HG03439 (cell line): ENCODE measurements around the gene ACTN4.
"Not testable (repeated sequence)": the region's sequence is repeated elsewhere in the genome, so short reads cannot be mapped to it uniquely, and the experiment has no call there.

Experiments used
- ATAC-seq: cut with Tn5 transposase; IDR thresholded peaks from one replicate; pipeline ENCODE4 v1.9.1; 2021; ENCODE audit warnings: mild to moderate bottlenecking, moderate library complexity; ENCODE audit not compliant: unreplicated experiment

Gene ACTN4

DNA sequence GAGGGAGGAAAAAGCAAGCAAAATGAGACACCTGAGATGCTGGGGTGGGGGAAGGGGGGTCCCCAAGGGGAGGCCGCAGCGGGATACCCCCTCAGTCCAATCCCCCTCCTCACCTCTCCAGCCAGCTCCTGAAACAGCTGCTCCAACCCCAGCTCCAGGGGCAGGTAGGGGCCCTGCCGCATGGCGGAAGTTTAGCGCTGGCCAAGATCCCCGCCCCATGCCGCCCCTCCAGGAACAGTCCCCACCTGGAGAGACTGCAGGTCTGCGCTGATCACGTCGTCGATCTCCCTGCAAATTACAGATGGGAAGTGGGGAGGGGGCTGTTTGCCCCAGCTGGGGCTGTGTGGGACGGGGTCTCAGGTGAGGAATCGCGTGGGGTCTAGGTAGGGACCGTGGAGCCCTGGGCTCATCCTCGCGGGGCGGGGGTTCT, 87.8 kb downstream of the ACTN4 start:
- ATAC-seq = no peak

DNA sequence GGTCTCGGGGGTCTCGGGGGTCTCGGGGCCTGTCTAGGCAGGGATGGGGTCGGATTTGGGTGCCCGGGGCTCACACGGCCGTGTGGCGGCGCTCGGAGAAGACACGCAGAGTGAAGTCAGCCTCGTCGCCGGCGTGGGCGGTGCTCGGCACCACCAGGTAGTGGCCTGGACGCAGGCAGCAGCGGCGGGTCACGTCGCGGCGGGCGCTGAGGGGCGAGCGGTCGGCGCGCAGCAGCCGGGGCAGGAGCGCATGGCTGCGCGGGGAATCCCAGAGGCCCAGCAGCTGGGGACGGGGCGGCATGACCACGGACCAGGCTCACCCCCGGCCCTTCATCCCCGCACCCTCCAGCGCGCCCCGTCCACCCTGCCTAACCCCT, 88.6 kb downstream of the ACTN4 start:
- ATAC-seq = no peak

DNA sequence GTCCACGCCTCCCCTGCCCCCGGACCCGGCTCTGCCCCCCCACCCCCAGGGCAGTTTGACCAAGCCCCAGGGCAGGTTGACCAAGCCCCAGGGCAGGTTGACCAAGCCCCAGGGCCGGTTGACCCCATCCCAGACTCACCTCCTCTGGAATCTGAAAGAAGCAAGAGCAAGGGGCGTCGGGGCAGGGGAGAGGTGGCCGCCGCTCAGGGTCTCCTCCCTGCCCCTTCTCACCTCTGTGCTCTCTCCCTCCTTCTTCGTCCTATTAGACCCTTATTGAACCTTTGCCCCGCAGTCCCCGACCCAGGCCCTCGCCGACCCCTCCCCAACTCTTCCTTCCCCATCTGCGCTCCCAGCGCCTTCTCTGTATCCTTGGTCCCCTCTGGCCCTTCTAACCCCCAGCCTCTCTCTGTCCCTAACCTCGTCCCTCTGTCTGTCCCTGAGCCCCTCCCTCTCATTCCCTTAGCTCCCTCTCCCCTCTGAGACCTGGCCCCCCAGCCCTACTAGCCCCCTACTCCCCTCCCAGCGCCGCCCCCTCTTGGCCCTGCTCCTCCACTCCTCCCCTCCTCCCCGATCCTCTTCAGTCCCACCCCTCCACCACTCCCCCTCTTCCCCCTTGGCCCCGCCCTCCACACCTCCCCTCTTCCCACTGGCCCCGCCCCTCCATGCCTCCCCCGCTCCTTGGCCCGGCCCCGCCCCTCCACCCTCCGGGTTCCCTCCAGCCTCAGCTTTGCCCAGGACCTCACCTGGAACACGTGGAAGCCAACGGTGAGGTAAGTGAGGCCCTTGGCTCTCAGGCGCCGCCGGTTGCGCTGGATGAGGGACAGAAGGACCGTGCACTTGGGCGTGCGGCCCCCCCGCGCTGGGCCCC, 89.2 kb downstream of the ACTN4 start:
- ATAC-seq = no peak

DNA sequence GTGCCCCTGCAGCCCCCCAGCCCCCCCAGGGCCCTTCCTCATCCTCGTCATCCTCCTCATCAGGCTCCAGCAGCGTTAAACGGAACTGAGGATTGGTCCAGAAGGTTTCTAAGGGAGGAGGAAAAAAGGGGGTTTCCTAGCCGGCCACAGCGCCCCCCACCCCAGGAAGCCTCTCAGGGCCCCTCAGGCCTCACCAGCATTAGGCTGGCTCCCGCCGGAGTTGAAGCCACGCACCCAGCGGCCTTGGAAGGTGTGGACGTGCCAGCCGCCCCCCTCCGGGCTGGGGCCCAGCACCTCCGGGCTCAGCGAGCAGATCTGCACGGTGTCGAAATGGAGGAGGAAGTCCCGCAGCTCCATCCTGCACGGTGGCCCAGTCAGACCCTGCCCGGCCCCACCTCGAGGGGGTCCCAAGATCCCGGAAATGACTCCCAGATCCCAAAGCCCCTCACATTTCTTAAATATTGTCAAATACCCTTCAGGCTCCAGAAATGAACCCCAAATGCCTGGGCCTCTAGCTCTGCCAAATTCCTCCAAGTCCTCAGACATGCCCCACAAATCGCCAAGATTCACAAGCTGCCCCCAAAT, 89.9 kb downstream of the ACTN4 start:
- ATAC-seq = no peak

DNA sequence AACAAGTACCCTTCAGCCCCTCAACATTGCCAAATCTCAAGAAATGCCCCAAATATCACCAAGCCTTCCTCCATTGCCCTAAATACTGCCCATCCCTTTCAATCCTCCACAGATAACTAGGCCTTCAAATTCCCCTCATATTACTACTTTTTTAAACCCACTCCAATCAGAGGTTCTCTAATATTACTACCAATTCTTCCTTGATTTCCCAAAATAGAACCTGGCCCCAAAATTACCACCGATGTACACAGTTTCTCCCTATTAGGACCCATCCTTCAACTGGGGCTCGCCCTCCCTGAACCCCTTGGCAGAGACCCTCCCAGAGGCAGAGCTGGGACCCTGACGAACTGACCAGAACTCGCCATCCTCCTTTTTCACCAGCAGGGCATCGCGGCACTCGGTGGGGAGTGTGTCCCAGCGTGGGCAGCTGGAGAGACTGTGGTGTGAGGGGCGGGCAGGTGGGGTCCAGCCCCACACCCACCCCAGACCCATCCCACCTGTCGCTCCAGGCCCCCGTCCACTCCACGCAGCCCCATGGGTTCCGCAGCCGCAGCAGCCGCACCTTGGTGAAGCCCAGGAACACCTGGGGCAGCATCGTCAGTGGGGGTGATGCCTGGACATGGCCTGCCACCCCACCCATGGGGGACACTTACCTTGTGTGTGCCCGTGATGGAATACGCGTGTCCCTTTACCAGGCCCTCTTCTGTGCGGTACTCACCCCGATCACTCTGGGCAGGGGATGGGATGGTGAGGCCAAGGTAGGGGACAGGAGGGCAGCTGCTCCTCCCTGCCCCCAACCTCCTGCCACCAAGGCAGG, 90.7 kb downstream of the ACTN4 start:
- no peak for ATAC-seq

DNA sequence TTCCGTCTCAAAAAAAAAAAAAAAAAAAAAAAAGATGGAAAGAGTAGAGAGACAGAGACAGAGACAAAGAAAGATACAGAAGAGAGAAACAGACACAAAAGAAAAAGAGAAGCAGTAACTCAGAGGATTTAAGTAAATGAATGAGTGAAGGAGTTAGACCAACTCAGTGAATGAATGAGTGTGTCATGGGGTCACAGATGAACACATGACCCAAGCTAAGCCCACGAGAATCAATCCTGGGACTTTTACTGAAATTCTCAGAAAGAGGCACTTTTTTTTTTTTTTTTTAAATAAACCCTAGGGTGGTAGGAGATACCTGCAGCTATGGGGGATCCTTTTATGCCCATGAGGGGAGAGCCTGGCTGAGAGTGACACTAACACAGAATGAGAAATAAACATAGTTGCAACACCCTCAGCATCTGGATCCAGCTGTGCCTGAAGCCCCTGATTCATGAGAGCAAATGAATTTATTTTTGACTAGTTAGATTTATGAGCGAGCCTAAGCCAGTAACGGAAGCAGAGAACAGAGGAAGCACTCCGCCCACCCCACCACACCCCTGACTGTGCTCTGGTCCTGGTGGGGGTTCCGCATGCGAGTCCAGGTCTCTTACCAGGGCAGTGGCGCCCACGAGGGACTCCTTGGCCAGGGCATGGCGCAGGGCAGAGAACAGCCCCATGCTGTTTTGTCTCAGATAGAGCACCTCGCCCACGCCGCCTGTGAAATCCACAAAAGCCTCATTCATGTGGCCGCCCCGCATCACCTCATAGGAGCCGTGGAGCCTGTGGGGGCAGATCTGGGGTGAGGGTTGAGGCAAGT, 92.2 kb downstream of the ACTN4 start:
- ATAC-seq = no peak

DNA sequence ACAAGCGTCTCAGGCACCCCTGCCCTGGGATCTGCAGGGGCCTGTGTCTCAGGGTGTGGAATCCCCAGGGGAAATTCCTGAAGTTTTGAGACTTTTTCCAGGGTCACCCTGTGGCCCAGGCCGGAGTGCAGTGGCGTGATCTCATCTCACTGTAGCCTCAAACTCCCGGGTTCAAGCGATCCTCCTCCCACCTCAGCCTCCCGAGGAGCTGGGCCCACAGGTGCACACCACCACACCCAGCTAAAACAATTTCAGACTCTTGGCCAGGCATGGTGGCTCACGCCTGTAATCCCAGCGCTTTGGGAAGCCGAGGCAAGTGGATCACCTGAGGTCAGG, 92.8 kb downstream of the ACTN4 start:
- no peak for ATAC-seq

DNA sequence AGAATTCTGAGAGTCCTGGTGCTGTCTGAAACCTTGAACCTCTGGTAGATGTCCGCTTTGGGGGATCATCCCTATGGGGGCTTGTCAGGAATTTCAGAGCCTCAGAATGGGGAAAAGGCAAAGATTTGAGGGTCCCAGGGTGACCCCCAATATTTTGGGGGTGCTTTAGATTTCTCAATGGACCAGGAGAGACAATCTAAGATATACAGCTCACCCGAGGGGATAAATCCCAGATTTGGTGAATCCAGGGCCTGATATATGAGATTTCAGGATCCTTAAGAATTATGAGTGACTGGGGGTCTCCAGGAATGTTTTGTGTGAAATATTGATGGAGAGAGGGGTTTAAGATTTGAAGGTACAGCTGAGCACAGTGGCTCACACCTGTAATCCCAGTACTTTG, 93.5 kb downstream of the ACTN4 start:
- ATAC-seq = no peak

DNA sequence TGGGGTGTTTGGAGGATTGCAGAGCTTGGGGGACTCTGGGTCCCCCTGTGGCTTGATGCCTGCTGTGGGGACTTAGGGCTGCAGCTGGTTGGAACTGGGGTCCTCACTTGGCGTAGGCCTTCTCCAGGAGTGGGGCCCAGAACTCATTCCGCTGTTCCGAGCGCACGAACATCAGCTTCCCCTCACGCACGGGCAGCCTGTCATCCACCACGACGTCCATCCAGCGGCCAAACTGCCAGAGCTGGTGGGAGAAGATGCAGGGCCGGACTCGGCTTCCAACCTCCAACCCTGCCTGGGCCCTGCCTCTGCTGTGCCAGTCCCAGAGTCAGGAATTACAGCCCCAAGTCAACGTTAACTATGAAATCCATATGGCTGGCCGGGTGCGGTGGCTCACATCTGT, 94.2 kb downstream of the ACTN4 start:
- ATAC-seq = no peak

DNA sequence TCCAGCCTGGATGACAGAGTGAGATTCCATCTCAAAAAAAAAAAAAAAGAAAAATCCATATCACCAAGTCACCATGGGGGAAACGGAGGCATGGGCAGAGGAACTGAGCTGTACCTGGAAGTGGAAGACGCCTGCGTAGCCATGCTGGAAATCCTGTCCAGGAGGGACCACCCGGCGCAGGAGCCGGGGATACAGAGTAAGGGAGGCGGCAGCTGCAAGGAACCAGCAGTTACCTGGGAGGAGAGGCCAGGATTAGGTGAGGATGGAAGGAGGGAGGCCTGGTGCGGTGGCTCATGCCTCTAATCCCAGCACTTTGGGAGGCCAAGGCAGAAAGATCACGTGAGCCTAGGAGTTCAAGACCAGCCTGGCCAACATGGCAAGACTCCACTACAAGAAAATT, 94.8 kb downstream of the ACTN4 start:
- ATAC-seq = no peak

DNA sequence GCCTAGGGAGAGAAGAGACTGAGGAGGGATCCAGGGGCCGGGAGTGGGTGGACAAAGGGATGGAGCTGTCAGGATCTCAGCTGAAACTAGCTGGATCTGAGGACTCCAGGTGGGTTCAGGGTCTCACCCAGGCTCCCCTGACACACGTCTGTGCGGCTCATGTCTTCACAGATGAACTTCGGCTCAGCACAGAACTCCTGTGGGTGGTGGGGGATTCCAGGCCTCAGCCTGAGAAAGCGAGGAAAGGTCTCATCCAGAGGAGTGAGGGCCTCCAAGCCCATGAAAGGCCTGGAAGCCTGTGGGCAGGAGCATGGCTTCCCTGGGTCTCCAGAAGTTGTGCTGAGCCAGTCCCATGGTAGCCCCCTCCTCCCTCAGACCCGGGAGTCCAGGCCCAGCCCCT, 95.5 kb downstream of the ACTN4 start:
- no peak for ATAC-seq

DNA sequence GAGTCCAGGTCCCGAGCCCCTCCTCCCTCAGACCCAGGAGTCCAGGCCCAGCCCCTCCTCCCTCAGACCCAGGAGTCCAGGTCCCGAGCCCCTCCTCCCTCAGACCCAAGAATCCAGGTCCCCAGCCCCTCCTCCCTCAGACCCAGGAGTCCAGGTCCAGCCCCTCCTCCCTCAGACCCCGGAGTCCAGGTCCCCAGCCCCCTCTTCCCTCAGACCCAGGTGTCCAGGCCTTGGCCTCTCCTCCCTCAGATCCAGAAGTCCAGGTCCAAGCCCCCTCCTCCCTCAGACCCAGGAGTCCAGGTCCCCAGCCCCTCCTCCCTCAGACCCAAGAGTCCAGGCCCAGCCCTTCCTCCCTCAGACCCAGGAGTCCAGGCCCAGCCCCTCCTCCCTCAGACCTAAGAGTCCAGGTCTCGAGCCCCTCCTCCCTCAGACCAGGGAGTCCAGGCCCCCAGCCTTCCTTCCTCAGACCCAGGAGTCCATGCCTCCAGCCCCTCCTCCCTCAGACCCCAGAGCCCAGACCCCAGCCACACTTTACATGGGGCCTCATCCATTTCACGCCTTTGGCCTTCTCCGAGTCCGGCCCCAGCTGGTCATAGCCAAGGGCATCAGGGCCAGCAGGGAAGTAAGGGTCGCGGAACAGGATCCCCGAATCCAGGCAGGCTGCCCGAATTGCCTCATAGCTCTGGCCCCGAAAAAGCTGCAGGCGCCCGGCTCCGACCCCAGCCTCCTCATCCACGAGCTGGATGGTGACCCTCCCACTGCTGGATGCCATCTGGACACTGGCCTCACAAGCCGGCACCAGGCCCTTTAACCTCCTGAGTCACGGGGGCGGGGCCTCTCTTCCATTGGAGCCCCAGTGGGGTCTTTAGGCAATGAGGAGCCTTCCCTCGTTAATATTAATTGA, 96.2 kb downstream of the ACTN4 start:
- no peak for ATAC-seq

DNA sequence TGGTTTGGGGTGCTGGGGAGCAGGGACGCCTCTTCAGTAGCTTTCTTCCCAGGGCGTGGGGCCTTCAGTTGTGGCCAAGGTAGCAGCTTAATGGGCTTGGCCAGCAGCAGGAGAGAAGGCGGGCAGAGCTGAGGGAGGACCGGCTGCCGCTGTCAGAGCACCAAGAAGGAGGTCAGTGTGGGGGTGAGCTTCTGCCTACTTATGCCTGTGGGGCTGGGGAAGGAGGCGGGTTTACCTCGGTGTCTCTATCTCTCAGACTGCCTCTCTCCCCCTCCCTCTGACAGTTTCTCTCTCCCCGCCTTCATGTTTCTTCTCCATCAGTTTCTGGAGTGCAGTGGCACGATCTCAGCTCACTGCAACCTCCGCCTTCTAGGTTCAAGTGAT, 96.8 kb downstream of the ACTN4 start, which contains the start of gene CAPN12:
TSS of gene CAPN12 (minus strand) at position 177 of the 384 bp plus-strand sequence. CDS start 309 bp downstream, outside the sequence.
- no peak for ATAC-seq

DNA sequence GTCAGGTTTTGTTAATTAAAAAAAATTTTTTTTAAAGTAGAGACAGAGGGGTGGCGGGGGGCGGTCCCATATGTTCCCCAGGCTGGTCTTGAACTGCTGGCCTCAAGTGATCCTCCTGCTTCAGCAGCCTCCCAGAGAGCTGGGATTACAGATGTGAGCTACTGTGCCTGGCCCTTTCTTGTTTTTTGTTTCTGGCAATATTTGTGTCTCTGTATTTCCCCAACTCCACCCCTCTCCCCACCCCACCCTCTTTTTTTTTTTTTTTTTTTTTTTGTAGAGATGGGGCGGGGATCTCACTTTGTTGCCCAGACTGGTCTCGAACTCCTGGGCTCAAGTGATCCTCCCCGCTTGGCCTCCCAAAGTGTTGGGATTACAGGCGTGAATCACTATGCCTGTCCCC, 97.4 kb downstream of the ACTN4 start:
- no peak for ATAC-seq

DNA sequence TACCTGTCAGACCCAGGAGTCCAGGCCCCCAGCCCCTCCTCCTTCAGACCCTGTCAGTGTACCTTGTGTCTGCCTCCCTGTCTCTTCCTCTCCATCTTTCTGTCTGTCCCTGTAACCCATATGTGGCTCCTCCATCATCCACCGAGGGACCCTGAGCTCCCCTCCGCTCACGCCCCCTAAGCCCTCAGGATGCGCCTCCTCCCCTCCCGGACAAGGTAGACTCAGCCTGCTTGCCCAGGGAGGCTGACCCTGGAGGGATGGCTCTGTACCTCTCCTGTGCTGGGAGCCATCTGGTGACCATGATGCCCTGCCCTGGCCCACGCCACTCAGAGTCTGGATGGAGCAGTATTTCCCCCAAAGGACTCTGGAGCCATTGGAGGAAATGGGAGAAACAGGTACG, 97.9 kb downstream of the ACTN4 start:
- ATAC-seq = no peak

DNA sequence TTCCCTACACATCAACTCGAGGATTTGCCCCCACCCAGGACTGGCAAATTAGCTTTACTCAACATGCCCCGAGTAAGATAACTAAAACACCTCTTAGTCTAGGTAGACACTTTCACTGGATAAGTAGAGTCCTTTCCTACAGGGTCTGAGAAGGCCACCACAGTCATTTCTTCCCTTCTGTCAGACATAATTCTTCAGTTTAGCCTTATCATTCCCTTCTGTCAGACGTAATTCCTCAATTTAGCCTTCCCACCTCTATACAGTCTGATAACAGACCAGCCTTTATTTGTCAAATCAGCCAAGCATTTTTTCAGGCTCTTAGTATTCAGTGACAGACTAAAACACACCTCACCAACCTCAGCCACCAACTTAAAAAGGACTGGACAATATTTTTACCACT, 106.3 kb downstream of the ACTN4 start:
- ATAC-seq = not testable (repeated sequence)

DNA sequence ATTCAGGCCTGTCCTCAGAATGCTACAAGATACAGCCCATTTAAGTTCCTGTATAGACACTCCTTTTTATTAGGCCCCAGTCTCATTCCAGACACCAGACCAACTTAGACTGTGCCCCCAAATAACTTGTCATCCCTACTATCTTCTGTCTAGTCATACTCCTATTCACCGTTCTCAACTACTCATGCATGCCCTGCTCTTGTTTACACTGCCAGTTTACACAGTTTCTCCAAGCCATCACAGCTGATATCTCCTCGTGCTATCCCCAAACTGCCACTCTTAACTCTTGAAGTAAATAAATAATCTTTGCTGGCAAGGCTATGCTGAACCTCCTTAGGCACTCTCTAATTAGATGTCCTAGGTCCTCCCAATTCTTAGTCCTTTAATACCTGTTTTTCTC, 106.7 kb downstream of the ACTN4 start:
- not testable (repeated sequence) for ATAC-seq

DNA sequence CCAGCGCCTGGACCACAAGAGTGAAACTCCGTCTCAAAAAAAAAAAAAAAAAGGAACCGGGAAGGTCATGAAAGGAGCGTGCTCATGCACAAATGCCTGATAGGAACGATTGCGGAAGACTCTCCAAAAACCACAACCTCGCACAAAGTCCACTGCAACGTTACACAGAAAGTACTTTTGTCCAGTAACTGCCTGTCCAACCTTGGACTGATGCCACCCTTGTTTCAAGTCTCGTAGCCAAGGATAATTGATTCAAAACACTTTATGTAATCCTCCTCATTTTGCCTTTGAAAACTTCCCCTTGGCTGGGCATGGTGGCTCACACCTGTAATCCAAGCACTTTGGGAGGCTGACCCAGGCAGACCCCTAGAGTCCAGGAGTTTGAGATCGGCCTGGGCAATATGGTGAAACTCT, 112.1 kb downstream of the ACTN4 start:
- no peak for ATAC-seq

DNA sequence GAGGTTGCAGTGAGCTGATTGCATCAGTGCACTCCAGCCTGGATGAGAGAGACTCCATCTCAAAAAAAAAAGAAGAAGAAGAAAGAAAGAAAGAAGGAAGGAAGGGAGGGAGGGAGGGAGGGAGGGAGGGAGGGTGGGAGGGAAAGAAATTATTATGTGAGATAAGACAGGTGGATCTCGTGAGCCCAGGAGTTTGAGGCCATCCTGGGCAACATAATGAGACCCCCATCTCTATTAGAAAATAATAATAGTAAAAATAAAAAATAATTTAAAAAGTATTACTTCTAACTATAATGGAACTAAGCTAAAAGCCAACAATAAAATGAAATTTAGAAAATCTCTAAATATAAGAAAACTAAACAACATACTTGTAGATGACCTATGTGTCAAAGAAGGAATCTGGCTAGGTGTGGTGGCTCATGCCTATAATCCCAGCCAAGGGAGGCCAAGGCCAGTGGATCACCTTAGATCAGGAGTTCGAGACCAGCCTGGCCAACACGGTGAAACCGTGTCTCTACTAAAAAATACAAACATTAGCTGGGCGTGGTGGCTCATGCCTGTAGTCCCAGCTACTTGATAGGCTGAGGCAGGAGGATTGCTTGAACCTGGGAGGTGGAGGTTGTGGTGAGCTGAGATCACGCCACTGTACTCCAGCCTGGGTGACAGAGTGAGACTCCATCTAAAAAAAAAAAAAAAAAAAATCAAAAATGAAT, 113.5 kb downstream of the ACTN4 start:
- ATAC-seq = not testable (repeated sequence)
